GM19455 (cell line): ENCODE results near the gene BTG2.
"Not testable (repeated sequence)": the region's sequence is repeated elsewhere in the genome, so short reads cannot be mapped to it uniquely, and the experiment has no call there.

Experiments
- ATAC-seq: cut with Tn5 transposase; IDR thresholded peaks from one replicate; pipeline ENCODE4 v1.9.1; 2021; ENCODE audit not compliant: unreplicated experiment

The BTG2 gene

DNA sequence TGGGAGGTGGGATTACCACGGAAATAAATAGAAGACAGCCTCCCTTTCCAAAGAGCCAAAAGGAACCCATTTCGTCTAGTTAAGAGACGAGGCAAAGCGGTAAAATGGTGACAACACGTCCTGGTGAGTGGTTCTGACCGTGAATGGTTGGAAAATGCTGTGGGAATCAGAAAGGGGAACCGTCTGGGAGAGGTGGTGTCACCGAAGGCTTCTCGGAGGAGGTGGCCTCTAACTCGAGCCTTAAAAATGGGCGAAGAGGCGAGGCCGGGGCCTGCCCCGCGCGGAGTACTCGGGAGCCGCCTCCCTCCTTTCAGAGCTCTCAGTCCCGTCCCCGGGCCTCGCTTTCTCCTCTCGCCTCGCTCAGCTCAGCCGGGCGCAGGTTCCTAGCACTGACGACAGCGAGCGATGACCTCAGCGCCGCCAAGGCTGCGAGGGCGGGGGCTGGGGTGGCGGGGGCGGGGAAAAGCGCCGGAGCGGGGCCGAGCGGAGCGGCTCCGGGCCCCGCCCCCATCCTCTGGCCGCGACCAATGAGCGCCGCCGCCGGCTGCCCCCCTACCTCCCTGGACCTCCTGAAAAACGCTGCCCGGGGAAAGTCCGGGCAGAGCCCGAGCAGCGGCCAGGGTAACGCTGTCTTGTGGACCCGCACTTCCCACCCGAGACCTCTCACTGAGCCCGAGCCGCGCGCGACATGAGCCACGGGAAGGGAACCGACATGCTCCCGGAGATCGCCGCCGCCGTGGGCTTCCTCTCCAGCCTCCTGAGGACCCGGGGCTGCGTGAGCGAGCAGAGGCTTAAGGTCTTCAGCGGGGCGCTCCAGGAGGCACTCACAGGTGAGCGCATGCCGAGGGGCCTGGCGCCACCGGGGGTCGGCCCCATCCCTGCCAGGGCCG lies at the start of gene BTG2:
Gene BTG2 (plus strand): TSS at position 601 of the 890 bp plus-strand sequence. CDS start 88 bp downstream, at position 689.
- ATAC-seq: peak; percentile 66

GRCh38 chr1:203256636-203257035 lies 48.7 kb upstream of the BTG2 start:
- not testable (repeated sequence) for ATAC-seq

GRCh38 chr1:203263496-203263895 lies 41.8 kb upstream of the BTG2 start:
- ATAC-seq: no peak

- ATAC-seq: no peak
These were observed 41.2 kb upstream of the BTG2 start for GRCh38 chr1:203264052-203264501.

- ATAC-seq: no peak
These were observed 39.8 kb upstream of the BTG2 start for GRCh38 chr1:203265541-203265940.

GRCh38 chr1:203266140-203266539 lies 39.2 kb upstream of the BTG2 start:
- ATAC-seq: not testable (repeated sequence)

DNA sequence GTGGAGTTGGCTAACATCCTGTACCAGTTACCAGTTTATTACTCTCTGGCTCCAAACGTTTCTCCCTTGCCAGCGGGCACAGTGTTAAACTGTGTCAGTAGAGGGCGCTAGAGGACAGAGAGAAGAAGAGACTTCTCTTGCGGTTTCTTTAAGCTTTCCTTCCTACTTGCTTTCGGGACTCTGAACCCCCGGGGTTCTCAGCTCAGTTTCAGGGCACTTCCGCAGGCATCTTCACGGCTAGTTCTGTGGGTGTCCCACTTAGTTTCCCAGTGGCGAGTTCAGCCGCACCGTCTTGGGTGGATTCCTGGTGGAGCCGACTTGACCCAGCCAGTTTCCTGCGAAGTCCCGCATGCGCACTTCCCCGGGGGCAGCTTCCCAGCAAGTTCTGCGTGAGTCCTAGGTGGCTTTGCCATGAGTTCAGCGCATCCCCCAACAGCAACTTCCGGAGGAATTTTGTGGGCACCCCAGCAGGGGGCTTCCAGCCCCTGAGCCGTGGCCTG lies 37.9 kb upstream of the BTG2 start:
- ATAC-seq: peak; percentile 55

GRCh38 chr1:203267912-203268311 lies 37.4 kb upstream of the BTG2 start:
- no peak for ATAC-seq

DNA sequence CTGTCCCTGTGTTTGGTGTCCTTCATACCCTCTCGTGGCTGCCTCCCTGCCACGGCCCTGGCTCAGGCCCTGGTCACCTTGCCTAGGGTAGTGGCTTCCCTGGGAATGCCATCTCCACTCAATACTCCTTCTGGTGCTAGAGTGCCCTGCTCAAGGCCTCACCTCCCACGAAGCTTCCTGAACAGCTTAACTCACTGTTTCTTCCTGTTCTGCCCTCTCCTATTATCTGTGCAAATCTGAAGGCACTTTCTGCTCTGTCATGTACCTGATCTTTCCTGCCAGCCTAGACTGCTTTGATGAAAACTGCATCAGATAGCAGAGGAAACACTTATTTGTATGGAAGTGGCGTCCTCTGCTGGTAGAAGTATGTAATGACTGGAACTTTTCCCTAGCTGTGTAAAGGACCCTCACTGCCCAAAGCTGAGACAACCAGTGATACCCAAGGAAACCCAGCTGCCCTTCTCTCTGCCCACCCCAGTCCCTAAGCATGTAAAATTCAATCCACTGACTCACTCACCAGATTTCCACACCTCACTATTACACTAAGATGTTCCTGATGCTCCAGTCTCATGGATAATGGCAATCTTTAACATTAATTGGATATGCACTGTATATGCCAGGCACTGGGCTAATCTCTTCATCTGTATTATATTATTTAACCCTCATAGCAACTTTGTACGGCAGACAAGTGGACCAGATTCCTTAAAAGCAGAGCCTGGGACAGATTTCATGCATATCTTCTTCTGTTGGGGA lies 36.2 kb upstream of the BTG2 start:
- no peak for ATAC-seq

DNA sequence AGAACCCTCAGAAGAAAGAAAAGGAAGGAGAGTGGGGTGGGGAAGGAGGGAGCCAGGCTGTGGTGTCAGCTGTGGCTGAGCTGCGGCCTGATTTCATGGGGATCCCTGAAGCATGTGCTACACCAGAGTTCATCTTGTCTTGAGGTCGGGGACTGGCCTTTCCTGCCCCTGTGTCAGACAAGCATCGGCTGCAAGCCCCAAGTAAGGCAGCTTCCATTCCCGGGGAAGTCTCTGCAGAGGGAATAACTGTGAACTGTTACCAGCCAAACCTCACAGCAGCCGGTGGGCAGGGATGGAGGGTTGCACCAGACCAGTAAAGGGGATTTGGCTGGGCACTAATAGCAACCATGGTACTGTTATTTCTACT lies 35.7 kb upstream of the BTG2 start:
- ATAC-seq: no peak

DNA sequence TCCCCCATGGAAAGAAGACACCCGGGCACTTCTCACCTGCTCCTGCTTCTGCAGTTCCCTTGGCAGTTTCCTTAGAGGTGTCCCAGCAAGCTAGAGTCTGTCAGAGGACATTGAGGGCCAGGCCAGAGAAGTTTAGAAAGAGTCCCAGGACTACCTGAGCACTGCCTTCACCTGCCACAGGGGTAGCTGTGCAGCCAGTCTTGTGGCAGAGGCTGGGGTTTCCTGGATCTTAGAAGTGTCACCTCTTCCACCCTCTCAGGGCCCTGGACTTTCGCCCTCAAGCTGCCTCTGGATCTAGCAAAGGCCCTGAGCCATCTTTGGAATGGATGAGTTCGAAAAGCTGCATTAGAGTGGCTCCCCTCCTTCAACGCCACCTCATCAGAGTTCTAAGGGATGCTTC lies 34.9 kb upstream of the BTG2 start:
- ATAC-seq: no peak

GRCh38 chr1:203271018-203271743 lies 34.1 kb upstream of the BTG2 start:
- ATAC-seq: no peak

DNA sequence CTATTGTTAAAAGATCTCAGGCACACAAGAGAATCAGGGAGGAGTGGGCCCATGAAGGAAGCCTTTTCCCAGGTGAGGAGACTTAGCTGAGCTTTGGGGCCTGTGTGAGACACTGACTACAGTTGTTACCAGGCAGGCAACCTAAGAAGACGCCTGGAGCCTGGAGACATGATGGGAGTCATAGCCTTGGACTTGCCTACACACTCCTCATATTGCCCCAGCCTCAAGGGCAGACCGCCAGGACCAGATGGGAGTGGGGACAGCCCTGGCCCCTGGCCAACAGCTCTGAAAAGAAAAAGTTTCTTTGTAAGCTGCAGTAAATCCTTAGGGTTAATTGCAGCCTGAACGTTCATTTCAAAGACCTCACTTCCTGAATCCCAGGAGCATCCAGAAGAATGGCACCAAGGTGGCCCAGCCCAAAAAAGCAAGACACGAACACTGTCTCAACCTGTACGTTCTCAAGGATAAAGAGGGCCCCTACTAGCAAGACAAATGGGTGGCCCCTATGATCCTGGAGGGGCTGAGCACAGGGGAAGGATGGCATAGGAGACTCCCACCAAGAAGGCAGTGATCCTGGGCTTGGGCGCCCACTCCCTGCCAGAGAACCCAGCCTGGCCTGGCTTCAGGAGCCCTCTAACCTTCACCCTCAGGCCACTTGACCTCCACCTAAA lies 33.2 kb upstream of the BTG2 start:
- no peak for ATAC-seq

DNA sequence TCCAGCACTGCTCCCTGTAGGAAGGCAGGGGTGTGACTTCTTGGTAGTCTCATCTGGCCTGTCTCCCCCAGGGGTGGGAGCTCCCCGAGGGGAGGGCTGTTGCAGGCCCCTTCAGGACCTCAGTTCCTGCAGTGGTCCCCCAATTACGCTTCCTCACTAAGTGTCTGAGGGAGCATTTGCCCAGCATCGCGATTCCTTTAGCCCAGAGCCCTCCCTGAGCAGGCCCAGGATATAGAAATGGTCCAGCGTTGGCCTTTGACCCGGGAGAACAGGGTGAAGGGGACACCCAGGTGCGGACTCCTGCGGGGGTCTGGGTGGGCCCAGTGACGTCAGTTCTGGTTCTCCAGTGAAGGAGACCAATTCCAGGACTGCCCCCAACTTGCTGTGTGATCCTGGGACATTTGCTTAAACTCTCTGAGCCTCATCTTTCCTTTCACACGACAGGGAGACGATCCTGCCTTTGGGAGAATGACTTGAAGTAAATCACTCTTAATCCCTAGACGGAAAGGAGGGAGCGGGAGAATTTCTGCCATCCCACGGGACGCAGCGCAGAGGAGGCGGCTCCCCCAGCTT lies 32.6 kb upstream of the BTG2 start:
- ATAC-seq: no peak

GRCh38 chr1:203273206-203273868 lies 32.0 kb upstream of the BTG2 start:
- peak; percentile 65 for ATAC-seq

GRCh38 chr1:203273869-203274602 lies 31.3 kb upstream of the BTG2 start:
- ATAC-seq: peak; percentile 19

GRCh38 chr1:203274603-203275381 lies 30.5 kb upstream of the BTG2 start:
- ATAC-seq: no peak

GRCh38 chr1:203275656-203276272 lies 29.6 kb upstream of the BTG2 start:
- no peak for ATAC-seq
